Suppressor macrophage treated with lipopolysaccharide for 4 hours (primary cell): ENCODE measurements around the gene AGBL2.
A peak's percentile ranks its signal among the peaks of the same experiment; 100 is the strongest.
"Not testable (repeated sequence)": the region's sequence is repeated elsewhere in the genome, so short reads cannot be mapped to it uniquely, and the experiment has no call there.

Source experiments
- DNase-seq: peaks from one replicate; pipeline ENCODE4 v3.0.0-alpha.2; 2020

Gene AGBL2, protein sequence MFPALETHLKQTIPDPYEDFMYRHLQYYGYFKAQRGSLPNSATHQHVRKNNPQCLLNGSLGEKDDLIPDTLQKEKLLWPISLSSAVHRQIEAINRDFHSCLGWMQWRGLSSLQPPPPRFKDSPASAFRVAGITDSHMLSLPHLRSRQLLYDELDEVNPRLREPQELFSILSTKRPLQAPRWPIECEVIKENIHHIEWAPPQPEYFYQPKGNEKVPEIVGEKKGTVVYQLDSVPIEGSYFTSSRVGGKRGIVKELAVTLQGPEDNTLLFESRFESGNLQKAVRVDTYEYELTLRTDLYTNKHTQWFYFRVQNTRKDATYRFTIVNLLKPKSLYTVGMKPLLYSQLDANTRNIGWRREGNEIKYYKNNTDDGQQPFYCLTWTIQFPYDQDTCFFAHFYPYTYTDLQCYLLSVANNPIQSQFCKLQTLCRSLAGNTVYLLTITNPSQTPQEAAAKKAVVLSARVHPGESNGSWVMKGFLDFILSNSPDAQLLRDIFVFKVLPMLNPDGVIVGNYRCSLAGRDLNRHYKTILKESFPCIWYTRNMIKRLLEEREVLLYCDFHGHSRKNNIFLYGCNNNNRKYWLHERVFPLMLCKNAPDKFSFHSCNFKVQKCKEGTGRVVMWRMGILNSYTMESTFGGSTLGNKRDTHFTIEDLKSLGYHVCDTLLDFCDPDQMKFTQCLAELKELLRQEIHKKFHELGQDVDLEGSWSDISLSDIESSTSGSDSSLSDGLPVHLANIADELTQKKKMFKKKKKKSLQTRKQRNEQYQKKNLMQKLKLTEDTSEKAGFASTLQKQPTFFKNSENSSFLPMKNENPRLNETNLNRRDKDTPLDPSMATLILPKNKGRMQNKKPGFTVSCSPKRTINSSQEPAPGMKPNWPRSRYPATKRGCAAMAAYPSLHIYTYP

DNA sequence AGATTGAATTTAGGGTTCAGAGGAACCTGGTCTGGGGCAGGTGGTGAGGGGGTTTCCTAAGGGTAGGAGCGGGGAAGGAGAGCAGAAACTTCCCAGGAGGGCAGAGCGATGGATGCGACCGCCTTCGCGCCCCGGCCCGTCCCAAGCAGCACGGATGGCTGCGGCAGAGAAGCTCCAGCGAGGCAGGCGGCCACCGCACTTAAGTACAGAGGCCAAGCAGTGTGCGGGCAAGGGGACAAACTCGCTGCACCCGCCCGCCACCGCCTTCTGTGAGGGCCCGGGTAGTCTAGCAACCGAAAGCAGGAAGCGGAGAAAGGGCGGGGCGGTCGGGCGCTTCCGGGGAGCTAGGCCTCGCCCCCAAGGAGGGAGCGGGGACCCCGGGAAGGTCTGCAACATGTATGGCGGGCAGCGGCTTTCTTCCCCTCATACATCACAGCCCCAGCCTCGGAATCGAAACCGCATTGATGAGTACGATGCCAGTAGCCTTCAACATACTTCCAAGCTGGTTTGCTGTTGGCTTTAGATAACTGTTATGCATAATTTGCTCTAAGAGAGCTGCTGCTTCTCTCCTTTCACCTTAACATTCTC is at the start of gene AGBL2:
TSS of gene AGBL2 (minus strand) at position 288 of the 588 bp plus-strand sequence. CDS start 719 bp downstream, outside the sequence.
- DNase-seq = peak; percentile 83

DNA sequence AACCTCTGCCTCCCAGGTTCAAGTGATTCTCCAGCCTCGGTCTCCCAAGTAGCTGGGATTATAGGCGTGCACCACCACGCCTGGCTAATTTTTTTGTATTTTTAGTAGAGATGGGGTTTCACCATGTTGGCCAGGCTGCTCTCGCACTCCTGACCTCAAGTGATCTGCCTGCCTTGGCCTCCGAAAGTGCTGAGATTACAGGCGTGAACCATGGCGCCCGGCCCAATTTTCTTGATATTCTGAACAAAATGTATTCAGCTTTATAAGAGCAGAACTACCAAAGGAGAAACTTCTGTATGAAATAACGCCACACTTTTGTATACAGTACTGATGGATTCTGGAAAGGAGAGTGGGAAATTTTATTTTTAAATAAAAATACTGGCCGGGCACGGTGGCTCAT is 44.1 kb upstream of the AGBL2 start:
- DNase-seq = not testable (repeated sequence)

DNA sequence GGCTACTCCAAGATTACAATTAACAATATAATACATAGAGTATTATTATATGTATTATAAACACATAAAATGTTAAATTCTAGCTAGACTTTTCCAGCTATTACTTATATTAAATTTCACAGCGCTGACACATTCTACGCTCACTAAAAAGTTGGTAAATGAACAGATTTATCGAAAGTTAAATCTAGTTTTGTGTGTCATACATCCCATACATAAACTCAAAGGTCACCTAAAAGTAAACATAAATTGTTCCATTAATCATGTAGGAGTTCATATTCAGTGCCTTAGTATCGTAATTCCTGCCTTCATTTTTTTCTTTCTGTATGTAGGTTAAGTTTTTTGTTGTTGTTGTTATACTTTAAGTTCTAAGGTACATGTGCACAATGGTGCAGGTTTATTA is 41.0 kb upstream of the AGBL2 start:
- DNase-seq = no peak

DNA sequence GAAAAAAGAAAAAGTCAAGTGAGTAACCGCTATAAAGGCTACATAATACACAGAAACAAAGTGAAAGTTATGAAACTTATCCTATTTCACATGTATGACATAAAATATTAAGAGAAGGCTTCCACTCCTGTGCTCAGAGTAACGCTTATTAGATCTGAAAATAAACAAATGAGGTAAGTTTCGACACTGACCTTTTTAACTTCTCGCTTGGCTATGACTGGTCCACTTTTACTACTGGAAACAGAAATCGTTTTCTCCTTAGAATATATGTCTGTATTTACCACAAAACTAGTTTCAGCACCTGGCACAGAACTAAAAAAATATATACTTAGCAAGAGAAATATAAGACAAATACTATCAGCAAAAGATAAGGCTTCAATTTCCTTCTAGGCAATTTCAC is 35.6 kb upstream of the AGBL2 start:
- no peak for DNase-seq

DNA sequence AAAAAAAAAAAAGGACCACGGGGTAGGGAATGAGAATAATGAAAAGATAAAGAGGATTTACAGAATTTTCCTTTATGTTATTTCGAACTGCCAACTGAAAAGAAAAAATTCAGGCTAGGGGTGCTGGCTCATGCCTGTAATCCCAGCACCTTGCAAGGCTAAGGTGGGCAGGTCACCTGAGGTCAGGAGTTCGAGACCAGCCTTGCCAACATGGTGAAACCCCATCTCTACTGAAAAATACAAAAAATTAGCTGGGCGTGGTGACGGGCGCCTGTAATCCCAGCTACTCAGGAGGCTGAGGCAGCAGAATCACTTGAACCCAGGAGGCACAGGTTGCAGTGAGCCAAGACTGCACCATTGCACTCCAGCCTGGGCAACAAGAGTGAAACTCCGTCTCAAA is 27.3 kb upstream of the AGBL2 start:
- DNase-seq = not testable (repeated sequence)

DNA sequence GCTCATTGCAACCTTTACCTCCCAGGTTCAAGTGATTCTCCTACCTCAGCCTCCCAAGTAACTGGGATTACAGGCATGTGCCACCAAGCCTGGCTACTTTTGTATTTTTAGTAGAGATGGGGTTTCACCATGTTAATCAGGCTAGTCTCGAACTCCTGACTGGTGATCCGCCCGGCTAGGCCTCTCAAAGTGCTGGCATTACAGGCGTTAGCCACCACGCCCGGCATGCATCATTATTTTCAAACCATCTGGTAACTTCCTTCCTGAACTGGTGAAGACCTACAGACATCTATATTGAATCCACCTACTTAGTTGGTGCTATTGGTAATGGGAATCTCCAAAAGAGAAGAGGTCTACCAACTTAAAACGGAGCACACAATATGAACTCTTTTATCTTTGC is 22.6 kb upstream of the AGBL2 start:
- not testable (repeated sequence) for DNase-seq

DNA sequence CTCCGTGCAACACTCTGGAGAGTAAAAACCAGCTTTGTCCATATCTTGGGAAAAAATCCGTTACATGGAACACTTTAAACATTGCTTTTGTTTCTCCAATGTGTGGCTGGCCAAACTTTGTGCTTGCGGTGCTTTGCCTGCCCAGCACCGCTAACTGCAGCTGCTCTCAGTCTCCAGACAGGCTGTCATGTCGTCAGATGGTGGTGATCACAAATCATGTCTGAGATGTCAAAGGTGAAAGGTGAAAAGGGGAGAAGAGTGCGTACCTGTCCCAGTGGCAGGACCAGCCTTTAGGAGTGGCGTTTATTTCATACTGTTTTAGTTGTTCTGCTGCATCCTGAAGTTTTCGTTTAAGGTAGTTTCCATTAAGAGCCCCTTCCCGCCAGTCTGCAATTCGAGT is 17.1 kb upstream of the AGBL2 start:
- no peak for DNase-seq

DNA sequence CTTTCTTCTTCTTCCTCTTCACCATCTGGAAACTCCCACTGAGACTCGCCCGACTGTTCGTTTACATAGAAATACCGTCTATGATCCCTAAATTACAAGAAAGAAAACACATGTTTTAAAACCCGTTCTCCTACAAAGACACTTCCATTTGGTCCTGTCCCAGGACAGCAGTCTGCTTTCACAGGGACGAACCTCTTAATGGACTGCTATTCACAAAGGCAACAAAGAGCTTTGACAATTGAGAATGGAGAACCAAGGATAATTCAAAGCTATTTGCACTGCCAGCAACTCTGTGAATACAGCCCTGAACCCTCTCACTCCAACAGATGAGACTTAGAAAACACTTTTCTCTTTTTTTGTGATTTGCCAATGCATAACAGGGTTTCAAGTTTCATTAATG is 16.3 kb upstream of the AGBL2 start:
- no peak for DNase-seq

DNA sequence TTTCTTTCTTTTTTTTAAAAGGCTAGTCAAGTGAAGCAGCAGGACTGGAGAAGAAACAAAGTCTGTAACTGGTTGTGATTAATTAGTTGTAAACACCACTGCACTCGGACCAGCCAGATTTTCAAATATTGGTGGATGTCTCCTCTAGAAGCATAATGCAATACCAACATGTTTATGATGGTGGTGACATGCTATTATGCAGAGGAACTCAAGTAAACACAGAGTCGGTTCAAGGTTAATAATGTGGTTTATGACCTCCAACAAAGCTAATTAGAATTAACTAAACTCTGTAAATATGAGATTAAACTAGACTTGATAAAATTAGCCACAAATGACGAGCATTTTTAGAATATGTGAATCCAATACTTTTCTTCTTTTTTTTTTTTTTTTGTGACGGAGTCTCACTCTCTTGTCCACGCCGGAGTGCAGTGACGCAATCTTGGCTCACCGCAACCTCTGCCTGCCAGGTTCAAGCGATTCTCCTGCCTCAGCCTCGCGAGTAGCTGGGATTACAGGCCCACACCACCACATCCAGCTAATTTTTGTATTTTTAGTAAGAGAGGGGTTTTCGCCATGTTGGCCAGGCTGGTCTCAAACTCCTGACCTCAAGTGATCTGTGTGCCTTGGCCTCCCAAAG is 11.8 kb upstream of the AGBL2 start:
- no peak for DNase-seq

DNA sequence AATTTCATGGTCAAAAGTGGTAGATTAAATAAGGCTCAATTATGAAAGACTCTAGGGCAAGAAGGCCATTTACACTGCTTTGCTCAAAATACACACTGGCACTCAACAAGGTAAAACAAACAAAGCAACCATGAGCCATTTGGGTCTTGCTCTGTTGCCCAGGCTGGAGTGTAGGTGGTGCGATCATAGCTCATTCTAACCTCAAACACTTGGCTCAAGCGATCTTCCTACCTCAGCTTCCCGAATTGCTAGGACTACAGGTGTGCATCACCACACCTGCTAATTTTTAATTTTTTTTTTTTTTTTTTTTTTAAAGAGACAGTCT is 10.9 kb upstream of the AGBL2 start:
- DNase-seq = no peak

DNA sequence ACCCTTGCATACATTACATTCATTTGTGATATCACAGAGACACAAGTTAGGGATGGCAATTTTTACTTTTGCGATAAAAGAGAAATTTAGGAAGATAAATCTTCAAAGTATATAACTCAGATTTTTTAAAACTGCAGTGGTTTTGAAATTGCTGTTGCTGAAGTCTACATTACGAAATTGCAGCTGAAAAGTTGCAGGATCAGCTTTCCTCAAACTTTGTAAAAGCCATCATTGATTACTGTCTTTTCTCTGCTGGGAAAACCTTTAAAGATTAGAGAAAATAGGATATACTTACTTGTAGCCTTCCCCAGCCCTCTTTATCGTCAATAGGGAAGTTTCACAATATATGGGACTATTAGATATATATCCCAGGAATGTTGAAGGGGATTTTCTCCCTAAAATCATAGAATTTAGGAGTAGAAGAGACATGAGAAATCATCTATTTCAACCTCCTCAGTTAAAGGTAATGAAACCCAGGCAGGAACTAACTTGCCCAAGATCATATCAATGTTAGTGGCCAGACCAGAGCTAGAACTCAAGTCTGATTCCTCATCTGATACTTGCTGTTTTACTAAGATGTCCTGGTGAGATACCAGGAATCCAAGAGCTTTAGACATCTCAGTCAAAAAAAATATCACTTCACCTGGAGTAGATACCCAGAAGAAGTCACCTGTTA is 10.4 kb upstream of the AGBL2 start:
- peak; percentile 19 for DNase-seq

DNA sequence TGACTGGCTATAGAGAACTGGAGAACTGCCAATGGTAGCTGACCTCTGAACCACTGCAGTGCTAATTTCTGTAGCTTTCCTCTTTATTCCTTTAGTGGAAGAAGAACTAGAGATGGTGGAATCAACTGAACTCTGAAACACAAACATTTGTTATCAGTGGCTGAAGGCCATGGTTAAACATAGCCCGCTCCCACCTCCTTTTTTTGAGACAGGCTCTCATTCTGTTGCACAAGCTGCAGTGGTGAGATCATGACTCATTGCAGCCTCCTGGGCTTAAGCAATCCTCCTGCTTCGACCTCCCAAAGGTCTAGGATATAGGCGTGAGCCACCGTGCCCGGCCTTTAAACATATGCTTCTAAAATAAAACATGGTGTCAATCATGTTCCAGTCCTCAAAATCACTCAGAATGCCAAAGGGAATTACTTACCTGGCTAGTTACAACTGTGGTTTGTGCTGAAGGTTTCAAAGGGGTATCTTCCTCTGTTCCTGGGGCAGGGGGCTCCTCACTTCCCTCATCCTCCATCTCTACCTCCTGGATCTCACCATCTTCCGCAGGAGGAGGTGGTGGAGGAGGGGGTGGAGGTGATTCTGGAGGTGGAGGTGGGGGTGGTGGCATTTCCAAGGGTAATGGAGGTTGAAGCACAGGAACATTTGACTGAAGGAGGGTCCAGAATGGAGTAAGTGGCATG is 9.0 kb upstream of the AGBL2 start:
- DNase-seq = peak; percentile 71

DNA sequence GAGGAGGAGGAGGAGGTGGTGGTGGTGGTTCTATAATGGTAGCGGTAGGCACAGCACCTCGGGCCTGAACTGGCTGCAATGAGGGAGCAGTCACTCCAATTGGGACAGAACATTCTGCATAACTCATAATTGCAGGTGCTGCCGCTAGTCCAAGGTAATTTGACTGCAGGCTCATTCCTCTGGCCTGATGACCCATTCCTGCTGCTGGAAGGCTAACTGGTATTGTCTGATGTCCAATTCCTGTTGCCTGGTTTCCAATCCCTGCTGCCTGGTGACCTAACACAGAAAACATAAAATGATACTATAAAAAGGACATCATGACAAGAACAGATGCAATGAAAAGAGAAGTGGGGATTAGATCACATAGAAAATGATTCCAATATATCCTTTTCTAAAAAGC is 7.9 kb upstream of the AGBL2 start:
- peak; percentile 25 for DNase-seq

DNA sequence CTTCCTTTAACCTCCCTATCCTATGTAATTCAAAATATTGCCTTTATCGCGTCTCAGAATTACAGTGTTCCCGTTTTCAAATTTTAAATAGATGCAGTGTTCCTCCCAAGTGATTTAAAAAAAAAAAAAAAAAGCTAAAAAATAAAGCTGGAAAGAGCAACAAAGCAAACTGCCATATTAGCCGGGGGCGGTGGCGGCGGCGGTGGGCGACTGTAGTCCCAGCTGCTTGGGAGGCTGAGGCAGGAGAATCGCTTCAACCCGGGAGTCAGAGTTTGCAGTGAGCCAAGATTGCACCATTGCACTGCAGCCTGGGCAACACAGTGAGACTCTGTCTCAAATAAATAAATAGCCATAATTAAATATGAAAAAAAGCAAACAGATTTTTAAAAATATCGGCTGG is 5.5 kb upstream of the AGBL2 start:
- DNase-seq = no peak

DNA sequence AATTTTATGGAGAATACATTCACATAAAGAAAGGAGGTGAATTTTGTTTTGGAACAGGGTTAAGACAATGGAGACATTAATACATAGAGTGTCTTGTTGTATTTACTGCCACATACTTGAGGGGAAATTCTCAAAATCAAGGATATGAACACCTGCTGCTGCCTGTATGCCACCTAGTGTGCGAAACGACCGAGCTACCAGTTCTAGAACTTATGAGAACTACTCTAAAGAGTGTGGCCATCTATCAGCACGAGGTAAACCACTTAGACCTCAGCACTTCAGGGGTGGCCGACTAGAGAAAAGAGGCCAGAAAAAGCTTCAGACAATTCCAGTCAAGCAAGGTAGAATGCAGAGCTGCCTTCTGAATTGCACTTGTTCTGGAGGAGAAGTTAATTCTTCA is 1.5 kb upstream of the AGBL2 start:
- no peak for DNase-seq

DNA sequence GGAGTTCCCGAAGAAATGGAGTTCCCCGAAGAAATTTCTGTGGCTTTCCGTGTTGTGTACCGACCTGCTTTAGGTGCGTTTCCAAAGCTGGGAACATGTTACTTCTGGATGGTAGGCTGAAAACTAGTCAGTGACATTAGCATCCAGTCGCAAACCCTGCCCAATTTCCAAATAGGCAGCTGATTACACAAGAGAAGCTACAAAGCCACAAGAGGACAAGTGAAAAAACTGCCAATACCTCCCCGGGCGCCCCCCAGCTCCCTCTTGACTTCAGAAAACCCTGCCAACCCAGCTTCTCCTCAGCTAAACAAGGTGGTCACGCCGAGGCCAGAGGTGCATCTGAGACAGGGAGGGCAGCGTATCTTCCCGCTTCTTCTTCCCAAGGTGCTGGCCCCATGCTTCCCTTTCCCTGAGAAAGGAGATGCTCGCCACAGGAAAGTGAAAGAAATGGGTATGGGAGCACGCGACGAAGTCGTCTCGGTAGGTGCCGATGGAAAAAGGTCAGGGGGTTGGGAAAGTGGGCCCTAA is 551 bp downstream of the AGBL2 start:
- DNase-seq = peak; percentile 30

DNA sequence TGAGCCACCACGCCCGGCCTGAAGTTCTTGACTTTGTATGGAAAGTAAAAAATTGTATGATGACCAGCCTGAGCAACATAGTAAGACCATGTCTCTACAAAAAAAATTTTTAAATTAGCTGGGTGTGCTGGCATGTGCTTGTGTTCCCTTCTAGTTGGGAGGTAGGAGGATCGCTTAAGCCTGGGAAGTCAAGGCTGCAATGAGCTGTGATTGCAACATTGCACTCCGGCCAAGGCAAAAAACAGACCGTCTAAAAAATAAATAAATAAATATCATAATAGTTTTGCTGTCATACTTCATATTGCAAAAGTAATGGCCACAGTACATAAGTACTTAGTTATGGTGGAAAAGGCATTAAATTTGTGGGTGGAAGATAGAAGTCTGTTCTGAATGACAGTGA is 3.4 kb downstream of the AGBL2 start:
- no peak for DNase-seq

DNA sequence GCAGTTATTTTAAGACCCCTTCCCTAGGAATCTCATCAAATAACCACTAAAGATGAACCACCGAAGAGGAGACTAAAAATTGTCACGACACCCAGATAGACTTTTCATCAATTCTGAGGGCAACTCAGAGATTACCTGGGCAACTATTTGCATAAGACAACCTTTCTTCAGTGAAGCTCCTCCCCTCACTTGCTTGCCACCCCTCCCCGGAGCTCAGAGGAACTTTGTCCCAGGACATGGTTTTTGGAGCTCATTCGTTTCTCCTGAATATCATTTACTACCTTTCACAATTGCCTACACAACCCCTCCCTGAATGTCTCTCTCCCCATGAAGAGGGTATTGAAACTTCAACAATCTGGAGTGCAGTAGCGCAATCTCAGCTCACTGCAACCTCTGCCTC is 3.9 kb downstream of the AGBL2 start:
- DNase-seq = no peak

DNA sequence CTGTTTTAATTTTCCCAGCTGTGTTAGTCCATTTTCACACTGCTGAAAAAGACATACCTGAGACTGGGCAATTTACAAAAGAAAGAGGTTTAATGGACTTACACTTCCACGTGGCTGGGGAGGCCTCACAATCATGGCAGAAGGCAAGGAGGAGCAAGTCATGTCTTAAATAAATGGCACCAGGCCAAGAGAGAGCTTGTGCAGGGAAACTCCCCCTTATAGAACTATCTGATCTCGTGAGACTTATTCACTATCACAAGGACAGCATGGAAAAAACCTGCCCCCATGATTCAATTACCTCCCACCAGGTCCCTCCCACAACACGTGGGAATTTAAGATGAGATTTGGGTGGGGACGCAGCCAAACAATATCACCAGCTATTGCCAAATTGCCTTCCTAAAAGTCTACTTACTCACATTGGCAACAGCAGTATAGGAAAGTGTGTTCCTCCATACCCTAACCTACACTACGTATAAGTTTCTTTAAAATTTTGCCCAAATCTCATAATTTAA is 7.8 kb downstream of the AGBL2 start:
- peak; percentile 45 for DNase-seq

DNA sequence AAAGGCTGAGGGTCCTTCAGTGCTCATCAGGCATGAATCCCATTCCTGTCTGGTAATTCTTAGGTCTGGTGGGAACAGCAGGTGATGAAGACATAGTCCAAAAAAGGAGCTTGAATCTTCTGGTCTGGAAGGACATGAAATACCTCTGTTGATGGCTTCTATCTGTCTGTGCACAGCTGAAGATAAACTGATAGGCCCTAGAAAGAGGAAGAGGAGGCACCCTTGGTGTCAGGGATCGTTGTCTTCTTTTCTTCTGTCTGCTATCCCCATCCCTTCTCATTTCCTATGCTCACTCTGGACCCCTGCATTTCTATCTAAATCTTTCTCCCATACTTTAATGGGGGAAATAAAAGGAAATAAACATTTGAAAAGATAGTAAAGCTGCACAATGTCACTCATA is 9.4 kb downstream of the AGBL2 start:
- DNase-seq = no peak

DNA sequence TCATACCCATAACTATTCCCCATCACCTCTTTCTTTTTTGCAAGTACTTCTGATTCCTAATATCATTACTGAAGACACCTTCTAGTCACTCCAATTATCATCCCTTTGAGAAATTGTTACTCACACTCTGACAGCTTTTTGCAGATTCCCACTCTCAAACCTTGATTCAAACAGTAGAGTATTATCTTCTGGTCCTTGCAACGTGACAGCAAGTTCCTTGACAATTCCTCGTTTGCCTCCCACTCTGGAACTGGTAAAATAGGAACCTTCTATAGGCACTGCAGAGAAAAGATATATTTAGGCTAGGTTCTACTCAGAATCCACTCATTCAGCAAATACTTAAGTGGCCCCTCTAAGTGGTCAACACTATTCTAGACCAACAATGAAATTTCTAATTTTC is 23.2 kb downstream of the AGBL2 start:
- DNase-seq = no peak

DNA sequence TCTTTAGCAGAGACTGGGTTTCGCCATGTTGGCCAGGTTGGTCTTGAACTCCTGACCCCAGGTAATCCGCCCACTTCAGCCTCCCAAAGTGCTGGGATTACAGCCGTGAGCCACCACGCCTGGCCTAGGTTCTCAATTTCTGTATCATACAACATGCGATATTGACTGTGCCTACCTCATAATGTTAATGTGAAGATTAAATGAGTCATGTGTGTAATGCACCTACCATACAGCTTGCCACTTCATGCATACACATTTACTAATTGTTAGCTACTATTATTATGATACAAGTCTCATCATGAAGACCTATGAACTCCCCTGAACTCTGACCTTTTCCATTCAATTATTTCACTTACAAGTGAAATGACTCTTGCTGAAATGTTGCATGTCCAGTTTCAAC is 25.7 kb downstream of the AGBL2 start:
- no peak for DNase-seq
